GM12892 (cell line): ENCODE results near the gene ARHGAP15.
A peak's percentile ranks its signal among the peaks of the same experiment; 100 is the strongest.

Experiments
- DNase-seq: peaks from one replicate; pipeline ENCODE4 v3.0.0; 2011; ENCODE audit not compliant: insufficient read length
- FAIRE-seq: peaks from 2 replicates; lab custom pipeline; 2011; peaks lifted over from hg19 to GRCh38; lab: Jason Lieb, UNC
- POLR2A ChIP-seq: IDR thresholded peaks from 2 replicates; pipeline ENCODE4 v1.6.1; 2011; ENCODE audit warnings: low read depth, low read length, control low read depth
- POLR2AphosphoS5 ChIP-seq: IDR thresholded peaks from 2 replicates; pipeline ENCODE4 v1.6.1; 2011; ENCODE audit warnings: low read depth, low read length, control low read depth
- TAF1 ChIP-seq: IDR thresholded peaks from 2 replicates; pipeline ENCODE4 v1.6.1; 2011; ENCODE audit warnings: low read depth, mild to moderate bottlenecking, control low read depth, low read length, borderline replicate concordance

The ARHGAP15 gene

GRCh38 chr2:143463719-143464118, 334.5 kb downstream of the ARHGAP15 start:
- no peak for DNase-seq
- TF ChIP-seq POLR2AphosphoS5, result no peak
- no peak for TF ChIP-seq TAF1
- TF ChIP-seq POLR2A, result no peak
- FAIRE-seq, result peak; percentile 36

- DNase-seq (no peak), FAIRE-seq (no peak)
- no peak for TF ChIP-seq POLR2A
- TF ChIP-seq TAF1, result no peak
- no peak for TF ChIP-seq POLR2AphosphoS5
Measured at GRCh38 chr2:143466391-143466790, 337.2 kb downstream of the ARHGAP15 start.

GRCh38 chr2:143467011-143467410, 337.8 kb downstream of the ARHGAP15 start:
- TF ChIP-seq POLR2A, result no peak
- no peak for TF ChIP-seq POLR2AphosphoS5
- no peak for TF ChIP-seq TAF1
- FAIRE-seq, result no peak

GRCh38 chr2:143468341-143468888, 339.2 kb downstream of the ARHGAP15 start:
- no peak for TF ChIP-seq TAF1
- TF ChIP-seq POLR2AphosphoS5, result no peak
- TF ChIP-seq POLR2A, result no peak
- FAIRE-seq (peak; percentile 73), DNase-seq (no peak)

More at GRCh38 chr2:143467011-143467410, 337.8 kb downstream of the ARHGAP15 start:
- DNase-seq, result no peak

- TF ChIP-seq POLR2A (no peak), TAF1 (no peak), POLR2AphosphoS5 (no peak)
- no peak for DNase-seq
- no peak for FAIRE-seq
Measured at GRCh38 chr2:143469323-143469722, 340.1 kb downstream of the ARHGAP15 start.

GRCh38 chr2:143471550-143471949, 342.3 kb downstream of the ARHGAP15 start:
- FAIRE-seq (no peak), DNase-seq (no peak)
- TF ChIP-seq POLR2AphosphoS5 (no peak), POLR2A (no peak), TAF1 (no peak)

- no peak for TF ChIP-seq POLR2AphosphoS5
- TF ChIP-seq POLR2A, result no peak
- no peak for TF ChIP-seq TAF1
- no peak for FAIRE-seq
Measured at GRCh38 chr2:143473216-143473615, 344.0 kb downstream of the ARHGAP15 start.

GRCh38 chr2:143473820-143474219, 344.6 kb downstream of the ARHGAP15 start:
- FAIRE-seq (no peak), DNase-seq (no peak)
- no peak for TF ChIP-seq POLR2AphosphoS5
- no peak for TF ChIP-seq POLR2A
- no peak for TF ChIP-seq TAF1

More at GRCh38 chr2:143473216-143473615, 344.0 kb downstream of the ARHGAP15 start:
- DNase-seq, result no peak

- TF ChIP-seq POLR2A (no peak), POLR2AphosphoS5 (no peak), TAF1 (no peak)
- no peak for FAIRE-seq
Measured at GRCh38 chr2:143474586-143474985, 345.4 kb downstream of the ARHGAP15 start.

GRCh38 chr2:143475041-143475776, 346.0 kb downstream of the ARHGAP15 start:
- no peak for TF ChIP-seq POLR2A
- TF ChIP-seq TAF1, result no peak
- TF ChIP-seq POLR2AphosphoS5, result no peak
- DNase-seq (no peak), FAIRE-seq (peak; percentile 61)

More at GRCh38 chr2:143474586-143474985, 345.4 kb downstream of the ARHGAP15 start:
- DNase-seq, result no peak

- peak; percentile 50 for FAIRE-seq
- no peak for DNase-seq
Measured at GRCh38 chr2:143476336-143477087, 347.3 kb downstream of the ARHGAP15 start.

More at GRCh38 chr2:143476336-143477087, 347.3 kb downstream of the ARHGAP15 start:
- no peak for TF ChIP-seq TAF1
- no peak for TF ChIP-seq POLR2AphosphoS5
- TF ChIP-seq POLR2A, result no peak
